HTR-8/SVneo (cell line): Measurements from ENCODE around the gene TOR1A.

Experiments
- DNase-seq: peaks from one replicate; pipeline ENCODE4 v3.0.0; 2011; ENCODE audit warnings: low spot score, mixed read lengths; ENCODE audit not compliant: insufficient read length
- FAIRE-seq: peaks from 2 replicates; lab custom pipeline; 2011; peaks lifted over from hg19 to GRCh38; lab: Jason Lieb, UNC

Gene TOR1A, protein sequence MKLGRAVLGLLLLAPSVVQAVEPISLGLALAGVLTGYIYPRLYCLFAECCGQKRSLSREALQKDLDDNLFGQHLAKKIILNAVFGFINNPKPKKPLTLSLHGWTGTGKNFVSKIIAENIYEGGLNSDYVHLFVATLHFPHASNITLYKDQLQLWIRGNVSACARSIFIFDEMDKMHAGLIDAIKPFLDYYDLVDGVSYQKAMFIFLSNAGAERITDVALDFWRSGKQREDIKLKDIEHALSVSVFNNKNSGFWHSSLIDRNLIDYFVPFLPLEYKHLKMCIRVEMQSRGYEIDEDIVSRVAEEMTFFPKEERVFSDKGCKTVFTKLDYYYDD

DNA sequence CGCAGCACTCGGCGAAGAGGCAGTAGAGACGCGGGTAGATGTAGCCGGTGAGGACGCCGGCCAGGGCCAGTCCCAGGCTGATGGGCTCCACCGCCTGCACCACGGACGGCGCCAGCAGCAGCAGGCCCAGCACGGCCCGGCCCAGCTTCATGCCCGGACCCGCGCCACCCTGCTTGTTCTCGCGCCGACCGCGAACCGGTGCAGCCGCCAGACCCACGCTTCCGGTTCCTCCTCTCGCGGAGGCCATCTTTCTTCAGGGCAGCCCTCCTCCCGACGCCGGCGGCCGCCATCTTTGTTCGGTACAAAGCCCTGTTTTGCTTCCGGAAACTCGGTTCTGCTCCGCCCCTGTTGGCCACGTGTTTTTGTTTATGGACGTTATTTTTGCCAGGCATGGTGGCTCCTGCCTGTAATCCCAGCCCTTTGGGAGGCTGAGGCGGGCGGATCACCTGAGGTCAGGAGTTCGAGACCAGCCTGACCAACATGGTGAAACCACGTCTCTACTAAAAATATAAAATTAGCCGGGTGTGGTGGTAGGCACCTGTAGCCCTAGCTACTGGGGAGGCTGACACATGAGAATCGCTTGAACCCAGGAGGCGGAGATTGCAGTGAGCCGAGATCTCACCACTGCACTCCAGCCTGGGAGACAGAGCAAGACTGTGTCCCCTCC lies at the start of gene TOR1A:
Gene TOR1A, minus strand, starts transcription at position 202 of the 667 bp plus-strand sequence. Its CDS starts 51 bp downstream, at position 151.
- DNase-seq (peak; percentile 81), FAIRE-seq (no peak)

DNA sequence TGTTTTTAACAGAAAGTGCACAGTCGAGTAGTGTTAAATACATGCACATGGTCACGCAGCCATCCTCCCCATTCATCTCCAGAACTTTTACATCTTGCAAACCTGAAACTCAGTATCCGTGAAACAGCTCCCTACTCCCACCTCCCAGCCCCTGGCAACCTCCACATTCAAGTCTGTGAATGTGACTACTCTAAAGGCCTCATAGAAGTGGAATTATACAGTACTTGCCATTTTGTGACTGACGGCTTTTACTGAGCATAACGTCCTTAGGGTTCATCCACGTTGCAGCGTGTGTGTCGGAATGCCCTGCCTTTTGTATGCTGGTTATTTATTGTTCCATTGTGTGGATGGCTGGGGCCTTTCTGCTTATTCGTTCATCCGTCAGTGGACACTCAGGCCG lies 47.1 kb upstream of the TOR1A start:
- no peak for DNase-seq
- no peak for FAIRE-seq

DNA sequence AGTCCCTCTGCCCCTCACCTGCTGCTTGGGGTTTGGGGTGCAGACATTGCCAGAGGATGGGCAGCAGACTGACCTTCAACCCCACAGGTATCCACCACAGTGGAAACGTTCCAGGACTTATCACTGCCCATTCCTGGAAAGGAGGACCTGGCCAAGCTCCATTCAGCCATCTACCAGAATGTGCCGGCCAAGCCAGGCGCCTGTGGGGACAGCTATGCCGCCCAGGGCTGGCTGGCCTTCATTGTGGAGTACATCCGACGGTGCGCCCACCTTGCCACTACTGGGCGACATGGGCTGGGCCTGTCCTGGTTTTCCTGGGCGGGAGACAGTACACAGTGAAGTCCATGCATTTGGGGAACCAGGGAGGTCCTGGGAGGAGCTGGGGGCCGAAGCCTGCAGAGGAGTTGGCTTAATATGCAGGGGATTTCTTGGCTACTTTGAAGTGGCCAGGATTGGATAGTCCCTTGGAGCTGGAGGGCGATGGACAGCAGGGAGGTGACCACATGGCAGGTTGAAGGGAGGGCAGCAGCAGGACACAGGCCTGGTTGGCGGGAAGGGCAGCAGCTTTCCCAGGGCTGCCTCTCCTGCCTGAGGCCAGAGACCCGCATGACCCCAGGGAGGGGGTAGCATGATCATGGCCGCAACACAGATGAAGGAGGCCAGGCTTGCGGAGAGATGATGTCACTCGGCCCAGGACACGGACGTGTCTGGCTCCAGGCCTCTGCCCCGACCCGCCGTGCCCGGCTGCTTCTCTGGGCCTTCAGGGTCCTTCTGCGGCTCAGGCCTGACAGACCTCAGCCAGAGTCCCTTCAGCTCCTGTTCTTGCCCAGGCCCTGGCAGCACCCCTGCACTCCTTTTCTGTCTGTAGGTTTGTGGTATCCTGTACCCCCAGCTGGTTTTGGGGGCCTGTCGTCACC lies 45.9 kb upstream of the TOR1A start:
- FAIRE-seq (no peak), DNase-seq (no peak)

DNA sequence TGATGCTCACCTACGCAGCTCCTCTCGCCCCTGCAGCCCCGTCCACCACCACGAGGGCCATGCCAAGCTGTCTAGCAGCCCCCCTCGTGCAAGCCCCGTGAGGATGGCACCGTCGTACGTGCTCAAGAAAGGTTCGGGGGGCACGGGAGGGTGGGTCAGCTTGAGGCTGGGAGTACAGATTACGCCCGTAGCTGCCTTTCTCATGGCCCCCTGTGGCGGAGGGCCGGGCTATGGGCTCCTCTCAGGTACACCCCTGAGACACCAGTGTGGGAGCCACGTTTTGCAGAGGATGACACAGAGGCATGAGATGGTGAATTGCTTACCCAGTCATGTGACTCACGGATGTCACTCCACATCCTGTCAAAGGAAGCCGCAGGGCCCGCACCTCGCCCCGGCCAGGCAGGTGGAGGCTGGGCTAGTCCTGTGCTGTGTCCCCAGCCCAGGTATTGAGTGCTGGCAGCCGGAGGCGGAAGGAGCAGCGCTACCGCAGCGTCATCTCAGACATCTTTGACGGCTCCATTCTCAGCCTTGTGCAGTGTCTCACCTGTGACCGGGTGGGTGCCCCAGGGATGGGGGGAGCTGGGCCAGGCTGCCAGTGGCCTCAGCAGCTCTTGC lies 45.0 kb upstream of the TOR1A start:
- FAIRE-seq, result no peak
- no peak for DNase-seq

DNA sequence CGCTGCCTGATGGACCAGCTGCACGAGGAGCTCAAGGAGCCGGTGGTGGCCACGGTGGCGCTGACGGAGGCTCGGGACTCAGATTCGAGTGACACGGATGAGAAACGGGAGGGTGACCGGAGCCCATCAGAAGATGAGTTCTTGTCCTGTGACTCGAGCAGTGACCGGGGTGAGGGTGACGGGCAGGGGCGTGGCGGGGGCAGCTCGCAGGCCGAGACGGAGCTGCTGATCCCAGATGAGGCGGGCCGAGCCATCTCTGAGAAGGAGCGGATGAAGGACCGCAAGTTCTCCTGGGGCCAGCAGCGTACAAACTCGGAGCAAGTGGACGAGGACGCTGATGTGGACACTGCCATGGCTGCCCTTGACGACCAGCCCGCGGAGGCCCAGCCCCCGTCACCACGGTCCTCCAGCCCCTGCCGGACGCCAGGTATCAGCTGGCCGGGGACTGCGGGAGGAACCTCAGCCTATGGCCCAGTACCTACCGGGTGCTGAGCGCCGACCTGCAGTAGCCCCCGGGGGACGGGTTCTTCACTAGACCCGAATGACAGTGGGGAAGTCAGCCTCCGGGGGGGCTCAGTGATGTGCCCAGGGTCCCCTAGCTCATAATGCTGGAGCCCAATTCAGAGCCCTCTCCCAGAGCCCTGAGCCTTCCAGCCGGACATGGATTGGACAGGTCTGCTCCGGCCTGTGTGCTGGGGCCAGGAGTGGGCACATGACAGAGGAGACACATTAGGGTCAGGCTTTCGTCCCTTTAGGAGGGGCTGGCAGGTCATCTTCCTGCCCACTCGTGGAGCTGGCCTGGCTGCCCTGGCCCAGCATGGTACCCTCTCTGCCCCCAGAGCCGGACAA lies 44.3 kb upstream of the TOR1A start:
- no peak for DNase-seq
- FAIRE-seq, result no peak

DNA sequence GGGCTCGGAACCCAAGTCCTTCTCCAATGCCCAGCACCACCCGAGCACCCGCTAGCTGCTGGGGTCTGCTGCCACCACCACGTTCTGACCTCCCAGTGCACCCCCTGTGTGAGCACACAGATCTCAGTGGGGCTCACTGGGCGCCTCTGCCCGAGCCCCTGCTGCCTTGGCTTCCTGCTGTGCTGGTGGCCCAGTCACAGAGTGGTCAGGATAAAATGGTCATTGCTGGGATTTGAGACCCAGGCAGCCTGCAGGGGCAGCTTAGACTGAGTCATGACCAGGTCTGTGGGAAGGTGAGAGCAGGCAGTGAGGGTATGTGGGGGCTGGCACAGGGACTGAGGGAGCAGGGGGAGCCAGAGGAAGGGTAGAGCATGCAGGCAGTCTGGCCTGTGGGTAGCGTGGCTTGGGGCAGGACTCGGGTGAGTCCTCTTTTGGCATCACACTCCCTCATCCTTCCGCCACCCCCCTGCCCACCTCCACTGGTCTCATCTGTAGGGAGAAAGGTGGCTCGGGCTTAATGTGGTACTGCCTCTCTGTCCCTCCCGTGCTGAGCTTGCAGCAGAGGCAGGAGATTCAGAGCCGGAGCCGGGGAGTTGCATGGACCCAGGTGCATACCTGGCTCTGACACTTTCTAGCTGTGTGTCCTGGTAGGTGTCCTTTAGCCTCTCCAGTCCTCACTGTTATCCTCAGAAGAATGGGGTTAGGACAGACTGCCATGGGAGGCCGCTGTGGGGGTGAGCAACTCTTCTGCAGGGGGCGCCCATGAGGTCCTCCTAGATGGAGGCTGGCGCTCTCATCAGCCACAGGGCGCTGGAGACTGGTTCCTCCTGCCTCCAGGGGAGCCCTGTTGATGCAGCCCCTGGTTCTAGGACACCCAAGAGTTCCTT lies 43.4 kb upstream of the TOR1A start:
- FAIRE-seq (no peak), DNase-seq (no peak)

DNA sequence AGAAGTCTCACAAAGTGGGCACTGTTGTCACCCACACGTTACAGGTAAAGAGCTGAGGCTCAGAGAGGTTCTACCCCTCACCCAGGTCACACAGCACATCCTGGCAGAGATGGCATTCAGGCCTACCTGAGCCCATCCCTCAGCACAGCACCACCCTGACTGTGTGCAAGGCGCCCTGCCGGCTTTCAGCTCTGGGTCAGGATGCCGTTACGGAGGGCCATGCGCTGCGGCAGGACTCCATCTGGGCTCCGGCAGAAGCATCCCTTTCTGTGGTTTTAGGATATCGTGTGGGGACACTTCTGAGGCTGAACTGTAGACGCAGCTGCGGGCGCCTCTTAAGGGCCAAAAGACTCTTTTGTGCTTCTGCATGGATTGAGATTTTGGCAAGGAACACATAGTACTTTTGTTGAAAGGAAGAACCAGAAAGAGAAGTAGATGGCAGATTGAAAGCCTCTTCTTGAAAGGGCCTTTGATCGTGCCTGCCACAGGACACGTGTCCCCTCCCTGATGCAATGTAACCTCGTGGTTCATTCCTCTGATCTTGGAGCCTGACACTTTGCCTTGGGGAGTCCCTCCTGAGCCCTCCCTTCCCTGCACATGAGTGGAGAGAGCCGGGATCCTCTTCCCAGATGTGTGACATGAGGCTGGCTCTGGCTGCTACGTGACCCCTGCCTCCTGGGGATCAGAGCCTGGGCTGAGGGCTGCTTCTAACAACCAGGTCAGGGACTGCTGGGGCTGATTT lies 42.6 kb upstream of the TOR1A start:
- DNase-seq (no peak), FAIRE-seq (no peak)

DNA sequence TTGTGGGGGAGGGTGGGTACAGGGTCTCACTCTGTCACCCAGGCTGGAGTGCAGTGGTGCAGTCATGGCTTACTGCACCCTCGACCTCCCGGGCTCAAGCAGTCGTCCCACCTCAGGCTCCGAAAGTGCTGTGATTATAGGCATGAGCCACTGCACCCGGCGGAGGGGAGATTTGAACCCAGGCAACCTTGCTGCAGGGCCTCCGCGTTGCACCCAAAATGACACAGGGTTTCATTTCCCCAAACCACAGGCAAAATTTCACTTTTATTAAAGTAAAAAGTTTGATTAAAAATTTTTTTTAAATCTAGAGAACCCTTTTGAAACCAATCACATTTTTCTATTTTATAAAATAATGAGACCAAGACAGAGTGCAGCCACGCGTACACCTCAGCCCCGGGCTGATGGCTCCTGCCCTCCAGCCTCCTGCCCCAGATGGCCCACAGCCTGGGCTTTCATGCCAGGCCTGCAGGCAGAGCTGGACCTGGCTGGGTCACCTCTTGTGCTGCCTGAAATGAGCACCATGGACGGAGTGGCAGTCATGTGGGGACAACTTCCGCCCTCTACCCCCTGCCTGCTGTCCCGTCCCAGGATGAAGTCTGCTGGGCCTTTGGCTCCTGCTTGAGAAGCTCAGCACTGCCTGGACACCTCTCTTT lies 41.9 kb upstream of the TOR1A start:
- no peak for FAIRE-seq

DNA sequence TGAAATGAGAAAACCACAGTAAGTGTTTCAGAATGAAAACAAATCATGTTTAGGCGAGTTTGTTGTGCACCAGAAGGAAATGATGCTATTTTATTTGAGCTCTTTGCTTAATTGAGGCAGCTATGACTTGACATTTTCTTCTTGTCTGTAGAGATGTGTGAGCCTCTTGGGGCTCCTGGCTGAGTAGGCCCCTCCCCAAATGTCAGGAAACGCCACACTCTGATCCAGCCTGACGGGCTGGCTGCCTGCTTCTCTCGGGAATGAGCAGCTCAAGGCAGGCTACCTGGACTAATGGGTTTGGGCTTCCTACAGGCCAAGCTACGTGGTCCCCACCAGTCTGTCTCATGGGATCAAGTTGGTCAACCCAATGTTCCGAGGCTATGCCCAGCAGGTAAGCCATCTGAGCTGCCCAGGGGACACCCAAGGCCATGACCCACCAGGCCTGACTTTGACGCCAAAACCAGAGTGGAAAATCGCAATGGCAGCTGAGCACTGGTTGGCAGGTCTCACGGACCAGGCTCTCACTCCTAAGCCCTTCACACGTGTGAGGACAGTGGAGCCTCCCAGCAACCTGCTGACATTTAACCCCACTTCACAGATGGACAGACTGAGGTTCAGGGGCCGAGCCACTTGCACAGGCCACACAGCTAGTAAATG lies 41.2 kb upstream of the TOR1A start:
- FAIRE-seq, result no peak
- DNase-seq, result no peak

More for the DNA sequence above, 41.9 kb upstream of the TOR1A start:
- DNase-seq, result no peak

DNA sequence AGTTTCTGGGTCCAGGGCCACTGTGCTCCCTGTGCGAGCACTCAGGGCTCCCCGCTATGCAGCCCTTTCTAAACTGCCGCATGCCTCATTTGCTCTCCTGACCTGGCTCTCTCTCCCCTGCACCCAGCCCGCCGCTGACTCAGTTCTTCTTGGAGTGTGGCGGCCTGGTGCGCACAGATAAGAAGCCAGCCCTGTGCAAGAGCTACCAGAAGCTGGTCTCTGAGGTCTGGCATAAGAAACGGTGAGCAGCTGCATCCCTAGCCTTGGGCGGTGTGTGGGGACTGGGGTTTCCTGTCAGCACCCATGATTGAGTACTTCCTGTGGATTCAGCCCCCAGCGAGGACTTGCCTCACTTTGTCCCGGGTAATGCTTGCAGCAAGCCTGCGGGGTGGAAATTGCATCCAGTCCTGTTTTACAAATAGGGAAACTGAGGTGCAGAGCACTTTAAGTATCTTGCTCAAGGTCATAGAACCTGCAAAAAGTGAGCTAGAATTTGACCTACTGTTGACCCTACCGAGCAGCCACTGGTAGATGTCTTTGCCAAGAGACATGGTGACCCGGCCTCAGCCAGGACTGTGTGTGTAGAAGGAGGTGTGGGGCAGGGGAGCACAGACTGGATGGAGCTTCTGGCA lies 39.2 kb upstream of the TOR1A start:
- DNase-seq (peak; percentile 89), FAIRE-seq (no peak)

DNA sequence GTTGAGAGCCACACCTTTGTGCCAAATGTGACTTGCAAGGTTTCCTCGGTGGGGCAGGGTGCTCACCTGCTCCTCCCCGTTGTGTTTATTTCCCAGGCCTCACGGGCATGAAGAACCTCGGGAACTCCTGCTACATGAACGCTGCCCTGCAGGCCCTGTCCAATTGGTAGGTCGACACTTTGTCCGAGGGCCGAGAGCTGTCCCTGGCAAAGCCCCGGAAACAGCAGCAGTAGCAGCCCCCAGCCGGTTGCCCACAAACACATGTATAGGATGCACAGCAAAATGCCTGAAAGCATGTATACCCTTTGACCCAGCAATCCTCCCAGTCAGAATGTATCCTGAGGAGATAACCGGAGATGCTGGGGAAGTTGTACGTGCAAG lies 37.5 kb upstream of the TOR1A start:
- no peak for FAIRE-seq
- DNase-seq, result no peak

DNA sequence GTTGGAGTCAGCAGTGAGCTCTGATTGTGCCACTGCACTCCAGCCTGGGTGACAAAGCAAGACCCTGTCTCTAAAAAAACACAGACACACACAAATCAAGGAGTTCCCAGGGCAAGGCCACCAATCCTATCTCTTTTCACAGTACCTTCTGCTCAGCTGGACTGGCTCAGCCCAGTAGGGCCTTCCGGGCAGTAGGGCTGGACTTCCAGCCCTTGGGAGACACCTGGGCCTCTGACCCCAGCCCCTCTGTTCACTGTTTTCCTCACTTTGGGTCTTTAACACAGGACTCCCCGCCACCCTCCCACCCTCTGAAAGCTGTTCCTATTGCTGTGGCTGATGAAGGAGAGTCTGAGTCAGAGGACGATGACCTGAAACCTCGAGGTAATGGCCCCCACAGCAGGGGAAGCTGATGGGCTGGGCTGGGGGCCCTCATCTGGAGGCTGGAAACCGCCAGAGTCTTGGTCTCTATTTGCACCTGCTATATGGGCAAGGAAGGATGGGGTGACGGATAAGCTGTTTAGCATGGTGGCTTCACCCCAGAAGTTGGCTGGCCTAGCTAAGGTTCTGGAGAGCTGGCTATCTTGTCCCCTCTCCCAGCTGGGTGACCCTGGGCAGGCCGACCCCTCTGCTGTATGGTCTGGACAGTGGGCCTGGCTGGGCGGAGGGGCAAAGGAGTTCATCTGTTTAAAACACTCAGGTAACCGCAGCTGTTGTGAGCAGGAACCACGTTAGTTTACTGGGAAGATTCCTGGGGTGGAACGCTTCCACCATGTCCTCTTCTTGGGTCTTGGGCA lies 36.9 kb upstream of the TOR1A start:
- FAIRE-seq (no peak), DNase-seq (no peak)

DNA sequence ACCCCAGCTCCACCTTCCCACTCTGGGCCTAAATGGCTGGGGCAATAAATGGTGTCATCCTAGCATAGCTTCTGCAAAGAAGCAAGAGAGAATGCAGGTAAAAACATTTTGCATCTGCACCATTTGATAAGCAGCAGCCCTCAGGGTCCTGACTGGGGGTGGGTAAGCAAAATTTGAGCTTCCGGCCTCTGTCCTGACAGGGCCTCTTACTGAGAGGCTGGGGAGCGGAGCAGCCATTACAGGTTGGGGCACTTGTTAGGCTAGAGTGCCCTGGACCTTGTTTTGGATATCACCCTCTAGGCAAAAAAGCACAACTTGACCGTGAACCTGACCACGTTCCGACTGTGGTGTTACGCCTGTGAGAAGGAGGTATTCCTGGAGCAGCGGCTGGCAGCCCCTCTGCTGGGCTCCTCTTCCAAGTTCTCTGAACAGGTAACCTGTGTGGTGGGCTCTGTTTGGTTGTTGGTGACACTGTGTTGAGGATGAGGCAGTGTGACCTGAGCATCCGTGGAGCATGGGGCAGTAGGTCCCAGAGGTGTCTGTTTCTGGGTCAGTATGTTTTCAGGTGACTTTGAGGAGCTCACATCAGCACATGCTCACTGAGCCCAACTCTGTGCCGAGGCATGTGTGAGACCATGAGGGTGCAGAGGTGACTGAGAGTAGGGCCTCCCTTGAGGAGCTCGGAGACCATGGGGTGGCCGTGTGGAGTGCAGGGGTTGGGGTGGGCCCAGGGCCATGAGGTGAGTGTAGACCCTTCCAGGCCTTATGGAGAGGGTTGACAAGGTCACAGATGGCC lies 34.4 kb upstream of the TOR1A start:
- FAIRE-seq (no peak), DNase-seq (no peak)

DNA sequence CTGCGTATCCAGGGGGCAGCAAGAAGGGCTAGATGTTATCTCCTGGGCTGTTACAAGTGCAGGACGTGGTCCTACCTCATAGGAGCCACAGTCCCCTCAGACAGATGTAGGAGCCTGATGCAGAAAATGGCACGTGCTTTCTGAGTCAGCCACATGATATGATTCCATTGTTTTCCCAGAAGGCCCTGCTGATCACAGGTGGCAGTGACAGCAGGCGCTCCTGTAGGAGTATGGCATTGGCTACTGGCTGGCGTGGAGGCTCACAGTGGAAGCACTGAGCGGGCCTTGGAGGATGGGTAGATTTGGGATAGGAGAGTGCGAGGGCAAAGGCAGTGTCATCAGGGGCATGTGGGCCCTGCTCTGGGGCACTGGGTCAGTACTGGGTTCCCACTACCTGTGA lies 33.3 kb upstream of the TOR1A start:
- DNase-seq, result no peak
- no peak for FAIRE-seq

DNA sequence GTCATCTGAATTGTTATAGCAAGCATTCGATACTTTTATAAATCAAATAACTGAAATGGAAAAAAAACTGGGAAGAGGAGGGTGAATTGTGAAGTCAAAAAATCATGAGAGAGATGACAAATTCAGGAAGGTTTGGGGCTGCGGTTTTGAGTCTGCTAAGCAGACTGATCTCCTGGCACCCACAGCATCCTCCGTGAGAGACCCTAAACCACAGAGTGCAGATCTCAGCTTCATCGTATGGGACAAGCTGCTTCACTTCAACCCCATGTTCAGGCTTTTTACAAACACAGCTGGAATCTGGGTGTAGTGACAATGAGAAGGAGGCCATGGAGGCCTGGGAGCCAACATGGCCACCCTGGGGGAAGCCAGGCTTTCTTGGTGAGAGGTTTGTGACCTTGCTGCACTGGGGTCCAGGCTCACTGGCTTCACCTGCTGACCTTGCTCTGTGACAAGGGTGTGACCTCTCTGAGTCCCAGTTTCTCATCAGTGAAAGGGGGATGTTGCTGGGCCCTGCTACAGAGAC lies 30.7 kb upstream of the TOR1A start:
- FAIRE-seq, result no peak

More for the DNA sequence above, 30.7 kb upstream of the TOR1A start:
- no peak for DNase-seq
